ENCODE measurements around the gene CALML3.

GRCh38 chr10:5518143-5518542 lies 6.6 kb upstream of the CALML3 start:
- TF ChIP-seq CTCF (conservative IDR thresholded peaks at IDR 0.05) (no peak), ZFX (IDR thresholded peaks at IDR 0.05) (no peak)
